ENCODE results near the gene GALM.
"Not testable (repeated sequence)": the region's sequence is repeated elsewhere in the genome, so short reads cannot be mapped to it uniquely, and the experiment has no call there.

Gene GALM

GRCh38 chr2:38750891-38751595 lies 85.1 kb downstream of the GALM start, which contains the start of gene SRSF7:
TSS of gene SRSF7 (minus strand) at chr2:38751361. CDS start at chr2:38751256, 105 bp downstream.
- in situ Hi-C loops (cut with HindIII; ENCODE audit: low pct_ligation_motif_present, low sequenced_read_pairs): no loop called here
- no peaks in the 10 kb centered on the region for H3K27me3 ChIP-seq (replicated peaks)
- DNase-seq: peak; percentile 99
- peak within 1 kb of the TSS; percentile 86 for H3K27ac ChIP-seq
- peak within 1 kb of the TSS; percentile 100 for H3K4me3 ChIP-seq (ENCODE audit: low read depth, low read length)
- peaks cover 32% of the 10 kb centered on the region for H3K36me3 ChIP-seq (replicated peaks)
- TF ChIP-seq CTCF (IDR thresholded peaks at IDR 0.05; ENCODE audit: low read depth, low read length, missing control alignments): no peak

GRCh38 chr2:38751596-38752410 lies 85.9 kb downstream of the GALM start:
- peak; percentile 25 for DNase-seq
- in situ Hi-C loops (cut with HindIII; ENCODE audit: low pct_ligation_motif_present, low sequenced_read_pairs): no loop called here
- H3K27me3 ChIP-seq (replicated peaks): no peaks in the 10 kb centered on the region
- no peak for TF ChIP-seq CTCF (IDR thresholded peaks at IDR 0.05; ENCODE audit: low read depth, low read length, missing control alignments)
- peak overlapping the region; percentile 86 for H3K27ac ChIP-seq
- H3K36me3 ChIP-seq (replicated peaks): peaks cover 26% of the 10 kb centered on the region
- H3K4me3 ChIP-seq (ENCODE audit: low read depth, low read length): peak overlapping the region; percentile 100

GRCh38 chr2:38754049-38754448 lies 88.1 kb downstream of the GALM start:
- DNase-seq: no peak
- no peak for TF ChIP-seq CTCF (IDR thresholded peaks at IDR 0.05; ENCODE audit: low read depth, low read length, missing control alignments)
- H3K4me3 ChIP-seq (ENCODE audit: low read depth, low read length): no peak overlapping the region
- no peak overlapping the region for H3K27ac ChIP-seq
- H3K27me3 ChIP-seq (replicated peaks): no peaks in the 10 kb centered on the region
- in situ Hi-C loops (cut with HindIII; ENCODE audit: low pct_ligation_motif_present, low sequenced_read_pairs): no loop called here
- peaks cover 3% of the 10 kb centered on the region for H3K36me3 ChIP-seq (replicated peaks)

- H3K4me3 ChIP-seq (ENCODE audit: low read depth, low read length): no peak overlapping the region
- no peak for DNase-seq
- no peaks in the 10 kb centered on the region for H3K36me3 ChIP-seq (replicated peaks)
- in situ Hi-C loops (cut with HindIII; ENCODE audit: low pct_ligation_motif_present, low sequenced_read_pairs): no loop called here
- TF ChIP-seq CTCF (IDR thresholded peaks at IDR 0.05; ENCODE audit: low read depth, low read length, missing control alignments): no peak
- H3K27me3 ChIP-seq (replicated peaks): no peaks in the 10 kb centered on the region
- no peak overlapping the region for H3K27ac ChIP-seq
Measured at GRCh38 chr2:38754506-38754905, 88.6 kb downstream of the GALM start.

- H3K36me3 ChIP-seq (replicated peaks); in situ Hi-C loops (cut with HindIII; ENCODE audit: low pct_ligation_motif_present, low sequenced_read_pairs); H3K27me3 ChIP-seq (replicated peaks): not testable (repeated sequence)
Measured at GRCh38 chr2:38755891-38756290, 90.0 kb downstream of the GALM start.

GRCh38 chr2:38763228-38763627 lies 97.3 kb downstream of the GALM start:
- no peak for TF ChIP-seq CTCF (IDR thresholded peaks at IDR 0.05; ENCODE audit: low read depth, low read length, missing control alignments)
- in situ Hi-C loops (cut with HindIII; ENCODE audit: low pct_ligation_motif_present, low sequenced_read_pairs): no loop called here

More at GRCh38 chr2:38755891-38756290, 90.0 kb downstream of the GALM start:
- DNase-seq; H3K4me3 ChIP-seq (ENCODE audit: low read depth, low read length); H3K27ac ChIP-seq: not testable (repeated sequence)

More at GRCh38 chr2:38763228-38763627, 97.3 kb downstream of the GALM start:
- H3K27ac ChIP-seq: no peak overlapping the region
- no peak for DNase-seq
- no peak overlapping the region for H3K4me3 ChIP-seq (ENCODE audit: low read depth, low read length)
- no peaks in the 10 kb centered on the region for H3K36me3 ChIP-seq (replicated peaks)
- no peaks in the 10 kb centered on the region for H3K27me3 ChIP-seq (replicated peaks)

Data from brain microvascular endothelial cell (primary cell).